Subcutaneous abdominal adipose tissue (tissue), 5 donors: Measurements from ENCODE around the gene TUBG2.

Experiments used
- H3K27ac ChIP-seq: one replicate; pipeline ENCODE4 v1.7.0; 2013; ENCODE audit warnings: low read depth, mild to moderate bottlenecking, inconsistent platforms, low read length, moderate library complexity
- H3K27me3 ChIP-seq, 5 donors: one replicate each; pipeline ENCODE4 v1.7.0; 2013; ENCODE audit warnings: low read length in 5 of 5, inconsistent platforms in 1 of 5; ENCODE audit not compliant: control insufficient read depth in 5 of 5, insufficient read depth in 4 of 5
- H3K36me3 ChIP-seq, 5 donors: one replicate each; pipeline ENCODE4 v1.7.0; 2013; ENCODE audit warnings: low read length in 5 of 5; ENCODE audit not compliant: control insufficient read depth in 5 of 5, insufficient read depth in 5 of 5
- H3K4me1 ChIP-seq, 5 donors: one replicate each; pipeline ENCODE4 v1.7.0; 2013; ENCODE audit warnings: low read length in 5 of 5, mild to moderate bottlenecking in 3 of 5, moderate library complexity in 1 of 5; ENCODE audit not compliant: control insufficient read depth in 5 of 5, insufficient read depth in 5 of 5
- H3K4me3 ChIP-seq, 5 donors: one replicate each; pipeline ENCODE4 v1.7.0; 2013; ENCODE audit warnings: low read length in 5 of 5, low read depth in 1 of 5
- H3K9ac ChIP-seq, 5 donors: one replicate each; pipeline ENCODE4 v1.7.0; 2013; ENCODE audit warnings: low read length in 5 of 5, mild to moderate bottlenecking in 4 of 5, moderate library complexity in 3 of 5
- H3K9me3 ChIP-seq, 5 donors: one replicate each; pipeline ENCODE4 v1.7.0; 2013; ENCODE audit warnings: low read length in 5 of 5; ENCODE audit not compliant: control insufficient read depth in 5 of 5
- donor health status: healthy.
- donor health status: healthy.
- donor health status: healthy.
- donor health status: healthy.
- donor health status: healthy.

The TUBG2 gene

GRCh38 chr17:42694524-42694923, 35.4 kb downstream of the TUBG2 start:
- no peak overlapping the region for H3K4me3 ChIP-seq
- H3K27ac ChIP-seq, result no peak overlapping the region
- H3K27me3 ChIP-seq, result no peaks in the 10 kb centered on the region
- no peak overlapping the region for H3K9ac ChIP-seq
- H3K4me1 ChIP-seq, result peaks cover 0 to 12% (median 3%) of the 10 kb centered on the region in 5 donors
- H3K36me3 ChIP-seq, result peaks cover 0 to 75% (median 41%) of the 10 kb centered on the region in 5 donors
- H3K9me3 ChIP-seq, result no peaks in the 10 kb centered on the region

GRCh38 chr17:42695500-42695899, 36.4 kb downstream of the TUBG2 start:
- H3K36me3 ChIP-seq, result peaks cover 0 to 79% (median 50%) of the 10 kb centered on the region in 5 donors
- H3K9ac ChIP-seq, result no peak overlapping the region
- H3K9me3 ChIP-seq, result no peaks in the 10 kb centered on the region

GRCh38 chr17:42697108-42697811, 38.2 kb downstream of the TUBG2 start:
- H3K27ac ChIP-seq, result no peak overlapping the region
- no peaks in the 10 kb centered on the region for H3K9me3 ChIP-seq
- no peaks in the 10 kb centered on the region for H3K27me3 ChIP-seq
- no peak overlapping the region for H3K9ac ChIP-seq
- H3K36me3 ChIP-seq, result peaks cover 0 to 80% (median 59%) of the 10 kb centered on the region in 5 donors
- peaks cover 0 to 3% (median 0%) of the 10 kb centered on the region in 5 donors for H3K4me1 ChIP-seq
- H3K4me3 ChIP-seq, result no peak overlapping the region

More at GRCh38 chr17:42695500-42695899, 36.4 kb downstream of the TUBG2 start:
- peaks cover 0 to 12% (median 3%) of the 10 kb centered on the region in 5 donors for H3K4me1 ChIP-seq
- no peaks in the 10 kb centered on the region for H3K27me3 ChIP-seq
- no peak overlapping the region for H3K4me3 ChIP-seq
- H3K27ac ChIP-seq, result no peak overlapping the region

GRCh38 chr17:42698736-42699414, 39.8 kb downstream of the TUBG2 start:
- Histone ChIP-seq H3K4me1 (peaks cover 0 to 3% (median 0%) of the 10 kb centered on the region in 5 donors), H3K36me3 (peaks cover 4 to 86% (median 68%) of the 10 kb centered on the region in 5 donors), H3K27ac (no peak overlapping the region), H3K4me3 (no peak overlapping the region), H3K9me3 (no peaks in the 10 kb centered on the region), H3K9ac (no peak overlapping the region), H3K27me3 (no peaks in the 10 kb centered on the region)

- no peak overlapping the region for H3K4me3 ChIP-seq
- no peaks in the 10 kb centered on the region for H3K9me3 ChIP-seq
- H3K4me1 ChIP-seq, result peaks cover 0 to 3% (median 0%) of the 10 kb centered on the region in 5 donors
- no peak overlapping the region for H3K27ac ChIP-seq
- H3K36me3 ChIP-seq, result peaks cover 4 to 90% (median 72%) of the 10 kb centered on the region in 5 donors
- no peak overlapping the region for H3K9ac ChIP-seq
- H3K27me3 ChIP-seq, result no peaks in the 10 kb centered on the region
Measured at GRCh38 chr17:42699415-42699740, 40.3 kb downstream of the TUBG2 start.

- H3K9me3 ChIP-seq, result no peaks in the 10 kb centered on the region
- H3K9ac ChIP-seq, result no peak overlapping the region
- no peak overlapping the region for H3K4me3 ChIP-seq
- H3K4me1 ChIP-seq, result peaks cover 0 to 3% (median 0%) of the 10 kb centered on the region in 5 donors
- H3K27ac ChIP-seq, result no peak overlapping the region
- peaks cover 8 to 91% (median 72%) of the 10 kb centered on the region in 5 donors for H3K36me3 ChIP-seq
- no peaks in the 10 kb centered on the region for H3K27me3 ChIP-seq
Measured at GRCh38 chr17:42700586-42701289, 41.7 kb downstream of the TUBG2 start.

- Histone ChIP-seq H3K9ac (no peak overlapping the region), H3K9me3 (no peaks in the 10 kb centered on the region), H3K4me3 (no peak overlapping the region), H3K4me1 (peaks cover 0 to 3% (median 0%) of the 10 kb centered on the region in 5 donors), H3K36me3 (peaks cover 11 to 95% (median 80%) of the 10 kb centered on the region in 5 donors), H3K27ac (no peak overlapping the region), H3K27me3 (no peaks in the 10 kb centered on the region)
Measured at GRCh38 chr17:42702446-42702845, 43.4 kb downstream of the TUBG2 start.

- Histone ChIP-seq H3K27me3 (no peaks in the 10 kb centered on the region), H3K4me1 (no peaks in the 10 kb centered on the region), H3K4me3 (no peak overlapping the region), H3K9me3 (no peaks in the 10 kb centered on the region), H3K9ac (no peak overlapping the region), H3K27ac (no peak overlapping the region), H3K36me3 (peaks cover 11 to 99% (median 94%) of the 10 kb centered on the region in 5 donors)
Measured at GRCh38 chr17:42704490-42704836, 45.4 kb downstream of the TUBG2 start.

- H3K27me3 ChIP-seq, result no peaks in the 10 kb centered on the region
- no peak overlapping the region for H3K4me3 ChIP-seq
- peaks cover 12 to 100% (median 95%) of the 10 kb centered on the region in 5 donors for H3K36me3 ChIP-seq
- no peaks in the 10 kb centered on the region for H3K9me3 ChIP-seq
- no peak overlapping the region for H3K9ac ChIP-seq
- no peaks in the 10 kb centered on the region for H3K4me1 ChIP-seq
- no peak overlapping the region for H3K27ac ChIP-seq
Measured at GRCh38 chr17:42704837-42705494, 45.9 kb downstream of the TUBG2 start.
